OCI-LY1 (cell line): ENCODE measurements around the gene RBMS3.

Experiments used
- CTCF ChIP-seq: fragments of 200-600 bp; sonication (generic), shearing (Covaris generic); IDR thresholded peaks from 2 replicates; pipeline ENCODE4 v1.5.1; 2017; ENCODE audit warnings: mild to moderate bottlenecking, antibody characterized with exemption, low read length, moderate library complexity, mixed read lengths
- EZH2 ChIP-seq: fragments of 200-600 bp; sonication (generic), shearing (Covaris generic); IDR thresholded peaks from 2 replicates; pipeline ENCODE4 v1.8.0; 2017; ENCODE audit warnings: borderline replicate concordance, mixed run types, mild to moderate bottlenecking, antibody characterized with exemption, low read length, moderate library complexity, mixed read lengths

GRCh38 chr3:29771602-29772001, 490.7 kb downstream of the RBMS3 start:
- TF ChIP-seq CTCF, result no peak
- no peak for TF ChIP-seq EZH2
